Putamen (tissue), 1 donor: Measurements from ENCODE around the gene PTCH2.
"Not testable (repeated sequence)": the region's sequence is repeated elsewhere in the genome, so short reads cannot be mapped to it uniquely, and the experiment has no call there.

Source experiments
- DNase-seq: peaks from one replicate; pipeline ENCODE4 v3.0.0-alpha.2; 2016; ENCODE audit warnings: low spot score

PTCH2 gene

DNA sequence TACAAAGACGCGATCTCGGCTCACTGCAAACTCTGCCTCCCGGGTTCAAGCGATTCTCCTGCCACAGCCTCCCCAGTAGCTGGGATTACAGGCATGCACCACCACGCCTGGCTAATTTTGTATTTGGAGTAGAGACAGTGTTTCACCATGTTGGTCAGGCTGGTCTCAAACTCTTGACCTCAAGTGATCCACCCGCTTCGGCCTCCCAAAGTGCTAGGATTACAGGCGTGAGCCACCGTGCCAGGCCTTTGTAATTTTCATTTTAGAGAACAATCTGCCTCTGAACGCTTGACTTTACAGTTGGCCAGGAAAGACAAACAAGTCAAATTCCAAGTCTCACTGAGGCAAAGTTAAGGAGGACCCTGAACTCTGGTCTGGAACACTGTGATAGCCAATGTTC, 4.8 kb downstream of the PTCH2 start:
- DNase-seq = not testable (repeated sequence)

DNA sequence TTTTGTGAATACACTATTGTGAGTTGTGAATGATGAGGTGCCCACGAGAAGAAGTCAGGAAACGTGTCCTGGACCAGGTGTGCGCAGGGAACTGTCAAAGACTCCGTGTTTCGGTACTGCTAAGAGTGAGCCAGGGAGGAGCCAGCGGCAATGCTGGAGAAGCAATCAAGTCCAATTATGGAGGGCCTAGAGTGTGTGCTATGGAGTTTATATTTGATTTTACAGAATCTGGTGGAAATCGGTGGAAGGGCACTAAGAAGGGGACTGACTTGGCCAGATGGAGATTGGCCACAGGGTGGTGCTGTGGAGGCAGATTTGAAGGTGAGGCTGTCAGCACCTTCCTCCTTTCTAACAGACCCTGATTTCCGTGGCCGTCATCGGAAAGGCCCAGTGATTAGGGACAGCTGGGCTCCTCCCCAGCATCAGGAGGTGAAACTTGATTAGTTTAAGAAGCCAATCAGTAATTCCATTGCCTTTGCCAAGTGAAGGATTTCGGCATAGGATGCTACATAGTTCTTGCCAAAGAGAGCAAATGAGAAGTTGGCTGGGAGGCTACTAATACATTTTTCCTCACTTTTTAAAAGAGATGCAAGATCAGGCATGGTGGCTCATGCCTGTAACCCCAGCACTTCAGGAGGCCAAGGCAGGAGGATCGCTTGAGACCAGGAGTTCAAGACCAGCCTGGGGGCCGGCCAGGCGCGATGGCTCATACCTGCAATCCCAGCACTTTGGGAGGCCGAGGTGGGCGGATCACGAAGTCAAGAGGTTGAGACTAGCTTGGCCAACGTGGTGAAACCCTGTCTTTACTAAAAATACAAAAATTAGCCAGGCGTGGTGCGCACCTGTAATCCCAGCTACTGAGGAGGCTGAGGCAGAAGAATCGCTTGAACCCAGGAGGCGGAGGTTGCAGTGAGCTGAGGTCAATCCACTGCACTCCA, 7.0 kb downstream of the PTCH2 start:
- peak; percentile 59 for DNase-seq

DNA sequence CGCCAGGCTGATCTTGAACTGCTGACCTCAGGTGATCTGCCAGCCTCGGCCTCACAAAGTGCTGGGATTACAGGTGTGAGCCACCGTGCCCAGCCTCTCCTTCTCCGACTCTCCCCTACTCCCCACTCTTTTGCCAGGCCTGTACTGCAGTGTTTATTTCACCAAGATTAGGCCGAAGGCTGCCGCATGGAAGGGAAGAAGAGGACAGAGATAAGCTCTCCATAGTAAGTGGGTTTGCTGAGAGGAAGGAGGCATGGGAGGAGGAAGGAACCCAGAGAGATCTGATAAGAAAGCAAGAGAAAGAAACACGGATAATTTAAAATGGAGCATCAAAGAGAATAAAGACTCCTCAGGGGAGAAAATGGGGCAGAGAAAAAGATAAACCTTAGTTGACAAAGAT, 8.7 kb downstream of the PTCH2 start:
- no peak for DNase-seq

DNA sequence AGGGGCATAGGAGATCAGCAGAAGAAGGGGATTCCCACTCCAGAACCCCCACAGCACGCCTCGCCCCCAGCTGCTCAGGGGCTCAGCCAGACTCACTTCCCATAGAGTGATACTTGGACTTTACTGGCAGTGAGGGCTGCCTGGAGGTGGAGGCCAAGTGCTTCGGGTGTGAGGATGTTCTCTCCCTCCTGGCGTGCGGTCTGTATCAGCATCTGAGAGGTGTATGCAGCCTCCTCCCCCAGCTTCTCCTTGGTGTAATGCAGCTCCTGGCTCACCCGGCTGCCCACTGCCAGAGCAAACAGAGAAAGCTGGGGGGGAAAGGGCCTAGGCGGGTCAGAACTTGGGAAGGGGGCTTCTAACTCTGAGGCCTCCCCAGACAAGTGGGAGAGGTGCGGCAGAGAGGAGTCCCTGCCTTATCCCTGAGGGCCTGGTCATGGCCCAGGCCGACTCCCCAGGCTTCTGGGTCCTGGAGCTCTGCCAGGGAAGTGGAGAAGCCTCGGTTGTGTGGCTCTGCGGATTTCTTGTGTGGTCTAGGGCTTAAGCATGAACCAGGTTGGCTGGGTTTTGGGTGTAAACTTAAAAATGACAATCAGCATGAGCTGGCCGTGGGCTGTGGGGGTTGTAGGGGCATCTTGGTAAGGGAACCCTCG, 10.9 kb downstream of the PTCH2 start:
- no peak for DNase-seq

DNA sequence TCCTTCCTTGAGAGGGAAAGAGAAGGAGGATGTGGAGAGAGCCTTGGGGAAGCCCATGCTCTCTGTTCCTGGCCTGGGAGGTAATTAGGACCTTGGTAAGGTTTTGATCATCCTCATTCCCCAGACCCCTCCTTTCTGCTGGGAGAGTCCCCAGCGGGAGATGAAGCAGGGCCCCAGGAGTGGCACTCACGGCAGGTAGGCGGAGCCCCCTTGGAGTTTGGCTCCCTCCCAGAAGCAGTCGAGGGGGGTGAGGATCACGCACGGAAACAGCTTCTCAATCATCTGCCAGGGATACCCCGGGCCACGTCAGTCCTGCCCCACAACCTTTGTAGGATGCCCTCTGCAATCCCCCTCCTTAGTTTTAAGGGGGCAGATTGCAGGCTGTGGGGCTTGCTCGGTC, 11.5 kb downstream of the PTCH2 start:
- DNase-seq = no peak

DNA sequence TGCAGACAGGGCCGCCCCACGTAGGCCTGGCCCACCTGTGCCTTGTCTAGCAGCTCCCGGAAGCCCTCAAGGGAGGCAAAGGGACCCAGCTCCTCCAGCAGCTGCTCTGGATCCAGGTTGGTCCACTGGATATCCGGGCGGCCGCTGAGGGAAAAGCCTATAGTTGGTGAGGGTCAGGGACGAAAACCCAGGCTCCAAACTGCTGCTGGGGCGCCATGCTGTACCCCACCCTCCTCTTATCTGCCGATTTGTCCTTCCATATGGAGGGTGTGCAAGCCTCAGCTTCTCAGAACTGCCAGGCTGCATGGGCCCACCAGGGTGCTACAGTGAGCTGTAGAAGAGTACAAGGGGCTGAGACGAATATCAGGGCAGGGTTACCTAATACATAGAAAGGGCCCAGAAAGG, 12.2 kb downstream of the PTCH2 start:
- DNase-seq = no peak

DNA sequence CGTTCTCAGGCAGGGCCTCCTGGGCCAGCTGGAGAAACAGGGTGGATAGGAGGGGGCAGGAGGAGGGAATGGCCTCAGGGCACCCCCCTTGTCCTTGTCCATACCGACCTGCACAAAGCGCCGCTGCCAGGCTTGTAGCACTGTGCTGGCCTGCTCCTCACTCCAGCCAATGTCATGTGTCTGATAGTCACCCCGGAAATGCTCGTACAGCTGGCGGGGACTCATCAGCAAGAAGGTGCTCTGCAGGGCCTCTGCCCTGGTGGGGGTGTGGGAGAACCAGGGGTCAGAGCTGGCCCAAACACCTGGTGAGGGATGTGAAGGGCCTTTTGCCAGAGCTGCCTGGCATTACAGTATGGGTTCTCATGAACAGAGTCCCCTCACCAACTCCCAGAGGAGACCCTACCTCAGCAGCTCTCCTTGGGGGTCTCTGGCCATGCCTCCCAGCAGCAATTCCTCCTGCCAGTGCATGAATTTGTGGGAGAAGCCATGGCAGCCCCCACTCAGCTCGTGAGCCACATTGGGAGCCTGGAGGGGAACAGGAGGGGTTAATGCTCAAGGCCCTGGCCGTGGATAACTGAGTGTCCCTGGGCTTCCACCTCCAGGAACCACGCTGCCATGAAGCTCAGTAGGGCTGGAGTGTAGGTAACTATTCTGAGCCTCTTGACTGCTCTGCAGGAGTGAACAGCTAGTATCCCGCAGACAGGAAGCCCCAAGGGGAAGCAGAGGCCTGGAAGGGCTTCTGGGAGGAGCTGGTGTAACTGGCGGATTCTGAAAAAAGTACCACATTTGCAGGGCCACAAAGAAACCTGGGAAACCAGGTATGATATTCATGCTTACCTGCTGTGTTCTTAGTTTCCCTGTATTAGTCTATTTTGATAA, 13.3 kb downstream of the PTCH2 start:
- DNase-seq = no peak

DNA sequence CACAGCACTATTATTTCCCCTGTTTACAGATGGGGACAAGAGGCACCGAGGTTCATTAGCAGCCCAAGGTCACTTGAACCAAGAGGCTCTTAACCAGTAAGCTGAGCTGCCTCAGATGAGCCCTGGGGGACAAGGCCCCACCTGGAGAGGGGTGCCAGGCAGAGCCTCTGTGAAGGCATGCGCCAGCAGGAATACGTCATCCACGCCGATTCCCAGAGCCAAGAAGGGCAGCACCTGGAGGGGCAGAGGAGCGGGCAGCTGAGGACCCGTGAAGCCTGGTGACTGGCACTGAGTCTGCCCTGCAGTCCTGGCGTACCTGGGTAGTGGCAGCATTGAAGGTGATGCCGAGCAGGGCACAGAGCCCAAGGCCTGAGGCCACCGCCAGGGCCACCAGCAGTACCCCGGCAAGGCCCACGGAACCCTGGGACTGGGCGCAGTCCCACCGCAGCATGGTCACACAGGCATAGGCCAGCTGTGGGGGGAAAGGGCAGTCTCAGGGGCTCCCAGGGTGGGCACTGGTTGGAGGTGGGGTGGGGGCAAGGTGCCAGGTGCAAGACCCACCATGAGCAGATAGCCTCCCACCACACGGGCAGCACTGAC, 14.1 kb downstream of the PTCH2 start:
- DNase-seq = no peak

DNA sequence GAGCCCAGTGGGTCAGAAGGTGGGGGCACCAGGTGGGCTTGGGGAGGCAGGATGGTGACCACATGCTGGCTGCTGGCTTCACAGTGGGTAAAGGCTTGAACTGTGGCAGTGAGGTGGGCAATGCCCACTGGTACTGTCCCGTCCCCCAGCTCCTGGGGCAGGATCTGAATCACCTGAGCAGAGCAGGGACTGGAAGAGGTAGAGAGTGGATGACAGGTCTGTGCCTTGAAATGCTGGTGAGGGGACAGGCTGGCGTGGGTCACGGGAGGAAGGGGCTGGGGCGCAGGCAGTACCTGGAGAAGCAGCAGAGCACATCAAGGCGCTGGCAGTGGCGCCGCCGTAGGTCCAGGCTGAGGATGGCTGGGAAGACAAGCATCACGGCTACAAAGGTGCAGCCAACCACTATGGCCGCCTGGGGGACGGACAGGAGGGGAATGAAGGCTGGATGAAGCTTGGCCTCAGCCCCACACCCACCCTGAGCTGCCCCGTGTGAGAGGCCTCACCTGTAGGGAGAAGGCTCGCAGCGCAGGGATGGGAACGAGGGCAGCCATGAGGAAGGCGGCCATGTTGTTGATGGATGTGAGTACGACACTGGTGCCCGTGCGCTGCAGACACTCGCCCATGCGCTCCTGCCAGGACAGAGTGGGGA, 14.9 kb downstream of the PTCH2 start:
- DNase-seq = no peak

DNA sequence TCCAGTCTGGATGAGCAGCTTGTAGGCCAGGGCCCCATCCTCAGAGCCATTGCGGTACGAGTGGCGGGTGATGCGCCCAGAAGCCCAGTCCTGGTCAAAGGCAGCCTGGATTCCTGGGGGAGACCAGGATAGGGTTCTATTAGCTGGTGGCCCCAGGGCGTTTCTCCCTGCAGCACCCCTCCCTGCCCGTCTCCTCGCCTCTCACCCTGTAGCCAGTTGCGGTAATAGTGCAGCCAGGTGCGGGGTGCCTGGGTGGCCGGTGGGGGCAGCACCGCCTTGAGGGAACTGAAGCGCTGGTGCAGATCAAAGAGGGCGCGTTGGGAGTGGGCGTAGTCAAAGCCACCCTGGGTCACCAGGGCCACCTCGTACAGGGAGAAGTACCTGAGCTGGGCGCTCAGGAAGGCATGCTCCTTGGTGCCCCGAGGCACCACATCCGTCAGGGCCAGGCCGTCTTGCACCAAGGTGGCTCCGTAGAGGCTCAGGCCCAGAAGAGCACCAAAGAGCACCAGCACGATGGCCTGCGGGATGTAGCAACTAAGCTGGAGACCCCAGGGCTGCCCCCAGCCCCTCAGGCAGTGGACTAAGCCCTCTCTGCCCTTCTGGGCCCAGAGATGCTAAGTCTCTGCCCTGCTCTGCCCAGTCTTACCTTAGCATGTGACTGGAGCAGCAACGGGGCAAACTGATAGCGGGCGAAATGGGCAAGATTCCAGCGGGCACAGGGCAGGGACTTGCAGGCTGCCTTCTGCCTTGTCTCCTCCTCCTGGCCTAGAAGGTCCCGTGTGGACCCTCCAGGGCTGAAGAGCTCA, 15.7 kb downstream of the PTCH2 start:
- no peak for DNase-seq

DNA sequence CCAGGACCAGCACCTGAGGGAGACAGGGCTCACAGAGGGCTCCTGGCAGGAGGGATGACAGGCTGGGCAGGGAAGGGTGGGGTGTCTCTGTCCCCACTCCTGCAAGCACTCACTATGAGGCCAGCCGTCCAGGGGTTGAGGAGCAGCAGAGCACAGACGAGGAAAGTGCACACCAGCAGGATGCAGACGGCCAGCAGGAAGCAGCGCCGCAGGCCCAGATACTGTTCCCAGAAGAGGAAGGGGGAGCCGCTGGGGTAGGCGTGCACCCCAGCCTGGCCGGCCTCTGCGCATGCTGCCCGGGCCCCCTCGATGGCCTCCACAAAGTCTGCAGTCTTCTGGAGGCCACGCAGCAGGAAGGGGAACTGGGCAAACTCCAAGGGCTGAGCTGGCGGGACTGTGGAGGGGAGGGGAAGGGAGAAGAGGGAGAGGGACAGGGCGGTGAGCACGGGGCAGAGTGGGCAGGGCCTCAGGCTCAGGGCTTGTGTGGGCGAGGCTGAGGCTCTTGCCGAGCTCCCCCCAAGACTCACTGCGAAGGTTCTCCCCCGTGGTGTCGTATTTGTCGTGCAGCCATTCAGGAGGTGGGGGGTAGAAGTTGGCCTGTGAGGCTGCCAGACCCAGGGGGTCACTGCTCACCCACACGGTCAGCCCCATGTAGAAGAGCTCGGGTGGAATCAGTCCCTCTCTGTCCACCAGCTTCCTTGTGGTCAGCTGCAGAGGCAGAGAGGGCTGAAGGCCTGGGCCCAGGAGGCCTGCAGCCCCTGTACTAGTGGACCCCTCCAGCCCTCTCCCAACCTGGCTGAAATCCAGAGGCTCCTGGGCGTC, 16.5 kb downstream of the PTCH2 start:
- peak; percentile 35 for DNase-seq

DNA sequence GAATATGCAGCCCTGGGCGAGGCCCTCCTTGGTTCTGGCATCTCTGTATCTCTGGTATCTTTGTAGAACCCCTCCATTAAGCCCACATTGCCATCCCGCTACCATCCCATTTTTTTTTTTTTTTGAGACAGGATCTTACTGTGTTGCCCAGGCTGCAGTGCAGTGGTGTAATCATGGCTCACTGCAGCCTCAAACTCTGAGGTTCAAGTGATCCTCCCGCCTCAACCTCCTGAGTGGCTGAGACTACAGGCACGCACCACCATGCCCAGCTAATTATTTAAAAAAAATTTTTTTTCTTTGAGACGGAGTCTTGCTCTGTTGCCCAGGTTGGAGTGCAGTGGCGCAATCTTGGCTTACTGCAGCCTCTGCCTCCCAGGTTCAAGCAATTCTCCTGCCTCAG, 18.7 kb downstream of the PTCH2 start:
- not testable (repeated sequence) for DNase-seq

DNA sequence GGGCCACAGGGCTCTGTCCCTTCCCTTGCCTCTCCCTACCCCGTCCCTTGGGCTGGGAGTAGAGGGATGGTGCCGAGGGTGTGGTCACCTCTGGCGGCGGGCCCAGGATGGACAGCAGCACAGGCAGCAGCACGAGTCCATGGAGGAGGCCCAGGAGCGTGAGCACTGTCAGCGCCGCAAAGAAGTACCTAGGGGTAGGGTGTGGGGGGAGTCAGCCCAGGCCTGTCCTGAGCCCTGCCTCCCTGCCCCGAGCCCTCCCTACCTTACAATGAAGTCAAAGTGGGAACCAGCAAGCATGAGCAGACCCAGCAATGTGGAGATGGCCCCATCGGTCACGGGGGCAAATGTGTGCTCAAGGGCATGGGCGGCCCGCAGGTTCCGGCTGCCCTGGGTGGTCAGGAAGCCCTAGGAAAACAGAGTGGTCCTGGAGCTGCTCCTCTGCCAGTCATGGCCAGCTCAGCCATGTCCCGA, 20.0 kb downstream of the PTCH2 start:
- DNase-seq = no peak

DNA sequence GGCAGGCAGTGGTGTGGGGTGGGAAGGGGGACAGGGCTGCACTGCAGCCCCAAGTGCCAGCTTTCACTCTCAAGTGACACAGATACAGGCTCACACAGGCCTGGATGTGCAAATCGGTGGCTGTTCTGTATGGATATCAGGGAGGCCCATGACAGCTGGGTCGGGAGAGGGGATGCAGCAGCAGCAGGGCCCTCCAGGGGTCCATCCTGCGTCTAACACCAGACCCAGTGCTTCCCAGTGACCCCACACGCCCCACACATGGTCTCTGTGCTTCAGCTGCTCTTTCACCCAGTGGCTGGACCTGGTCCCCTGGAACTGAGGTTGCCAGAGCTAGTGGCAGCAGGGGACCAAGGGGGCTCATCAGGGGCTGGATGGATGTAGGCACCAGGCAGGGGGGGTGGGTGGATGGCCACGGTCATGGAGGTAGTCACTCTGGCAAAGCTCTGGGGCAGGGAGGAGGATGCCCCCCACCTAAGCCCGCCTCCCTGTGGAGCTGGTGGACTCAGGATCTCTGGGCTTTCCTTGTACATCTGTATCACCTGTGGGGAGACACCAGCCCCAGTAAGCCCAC, 20.8 kb downstream of the PTCH2 start:
- no peak for DNase-seq

DNA sequence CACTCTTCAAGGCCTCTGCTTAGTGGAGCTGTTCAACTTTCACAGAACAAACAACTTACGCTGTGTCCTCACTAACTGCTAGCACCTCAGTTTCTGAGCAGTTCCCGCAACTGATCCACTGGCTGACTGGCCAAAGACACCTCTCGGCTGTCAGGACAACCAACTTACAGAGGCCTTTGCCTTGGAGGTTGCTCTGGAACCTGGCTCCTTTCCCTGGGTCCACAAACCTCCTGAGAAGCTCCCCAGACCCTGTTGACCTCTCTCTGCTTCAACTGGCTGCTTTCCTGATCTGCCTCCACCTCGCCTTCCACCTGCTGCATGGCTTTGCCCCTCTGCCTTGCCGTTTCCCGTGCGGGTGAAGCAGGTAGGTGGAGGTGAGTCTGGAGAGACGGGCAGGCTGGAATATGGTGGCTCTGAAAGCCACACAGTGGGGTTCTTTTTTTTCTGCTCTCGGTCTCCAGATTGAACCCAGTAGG, 21.8 kb downstream of the PTCH2 start:
- no peak for DNase-seq

DNA sequence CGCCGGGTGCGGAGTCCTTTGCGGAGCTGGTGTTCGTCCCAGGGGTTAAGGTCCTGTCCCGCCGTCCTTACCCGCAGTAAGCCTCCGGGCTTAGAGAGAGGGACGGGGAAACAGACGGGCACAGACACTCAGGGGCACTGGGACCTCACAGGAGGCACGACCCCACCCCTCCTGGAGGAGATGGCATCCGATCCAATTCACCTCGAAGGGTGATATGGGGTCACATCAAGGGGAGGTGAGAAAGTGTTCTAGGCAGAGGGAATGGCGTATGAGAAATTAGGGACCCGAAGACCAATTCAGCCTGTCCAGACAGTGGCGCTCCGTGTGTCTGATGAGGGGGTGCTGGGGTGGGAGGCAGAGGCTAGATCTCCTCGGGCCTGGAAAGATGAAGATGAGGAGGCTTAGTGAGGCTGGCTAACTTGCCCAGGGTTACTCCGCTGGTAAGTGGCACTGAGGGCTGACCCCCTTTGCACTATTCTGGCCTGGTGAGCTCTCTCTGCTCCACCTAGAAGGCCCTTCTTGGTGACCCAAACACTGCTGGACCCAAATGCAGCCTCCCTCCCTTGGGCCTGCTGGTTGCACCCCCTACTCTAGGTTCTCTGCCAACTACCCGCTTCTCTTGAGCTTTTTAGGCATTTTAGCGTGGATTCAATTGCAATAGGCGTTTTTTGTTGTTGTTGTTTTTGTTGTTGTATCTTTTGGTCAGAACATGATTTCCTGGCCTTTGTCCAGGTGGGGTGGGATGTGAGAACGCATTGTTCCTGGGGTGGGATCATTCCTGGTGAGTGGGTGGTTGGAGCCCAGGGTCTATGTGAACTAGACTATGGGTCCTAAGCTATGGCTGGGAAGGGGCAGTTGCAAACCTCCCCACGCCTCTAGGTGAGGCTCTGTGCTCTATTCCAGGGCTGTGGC, 22.5 kb downstream of the PTCH2 start:
- no peak for DNase-seq

DNA sequence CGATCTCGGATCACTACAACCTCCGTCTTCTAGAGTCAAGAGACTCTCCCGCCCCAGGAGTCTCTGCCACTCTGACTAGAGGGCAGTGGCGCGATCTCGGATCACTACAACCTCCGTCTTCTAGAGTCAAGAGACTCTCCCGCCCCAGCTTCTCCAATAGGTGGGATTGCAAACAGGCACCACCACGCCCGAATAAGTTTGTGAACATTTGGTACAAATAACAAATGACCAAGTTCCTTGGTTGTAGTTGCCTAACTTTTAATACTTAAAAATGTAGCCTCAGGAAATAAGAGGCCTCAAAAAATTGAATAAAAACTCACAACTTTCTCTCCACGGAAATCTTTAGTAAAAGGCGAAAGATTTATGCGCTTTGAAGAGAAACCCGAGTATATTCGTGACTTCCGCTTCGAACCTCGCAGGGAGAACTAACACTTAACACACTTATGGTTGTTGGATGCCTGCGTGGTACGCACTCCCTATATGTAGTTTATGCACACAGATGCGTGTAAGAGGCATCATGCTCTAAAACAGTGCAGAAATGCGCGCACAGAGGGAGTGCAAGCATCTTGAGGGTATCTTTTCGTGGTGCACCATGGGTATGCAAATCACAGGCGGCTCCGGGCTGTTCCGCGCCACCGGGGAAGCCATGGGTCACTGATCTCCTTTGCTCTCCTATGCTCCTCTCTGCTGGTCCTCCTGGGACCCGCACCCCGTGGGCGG, 23.3 kb downstream of the PTCH2 start:
- peak; percentile 81 for DNase-seq
